GM06990 (cell line): ENCODE data around the gene TNRC6C.
A peak's percentile ranks its signal among the peaks of the same experiment; 100 is the strongest.

ENCODE experiments used
- DNase-seq: peaks from one replicate; pipeline ENCODE4 v3.0.0-alpha.2; 2011; ENCODE audit not compliant: insufficient read length; ENCODE audit errors: extremely low read depth
- H3K27me3 ChIP-seq: replicated peaks from 2 replicates; pipeline ENCODE4 v1.6.0; 2011; ENCODE audit warnings: low read length; ENCODE audit not compliant: control insufficient read depth, insufficient read depth
- H3K36me3 ChIP-seq: 2 replicates; pipeline ENCODE4 v1.5.1; 2011; ENCODE audit warnings: low read length; ENCODE audit not compliant: control insufficient read depth, insufficient read depth
- H3K4me3 ChIP-seq: replicated peaks from 2 replicates; pipeline ENCODE4 v1.5.1; 2011; ENCODE audit warnings: low read depth, mild to moderate bottlenecking, control low read depth, low read length
- TF ChIP-seq, protein P1 (sequence below): IDR thresholded peaks from 2 replicates; pipeline ENCODE4 v1.5.1; 2011; ENCODE audit warnings: low read length, control low read depth, mild to moderate bottlenecking, inconsistent platforms; ENCODE audit not compliant: insufficient read depth, poor library complexity, severe bottlenecking

Gene TNRC6C

DNA sequence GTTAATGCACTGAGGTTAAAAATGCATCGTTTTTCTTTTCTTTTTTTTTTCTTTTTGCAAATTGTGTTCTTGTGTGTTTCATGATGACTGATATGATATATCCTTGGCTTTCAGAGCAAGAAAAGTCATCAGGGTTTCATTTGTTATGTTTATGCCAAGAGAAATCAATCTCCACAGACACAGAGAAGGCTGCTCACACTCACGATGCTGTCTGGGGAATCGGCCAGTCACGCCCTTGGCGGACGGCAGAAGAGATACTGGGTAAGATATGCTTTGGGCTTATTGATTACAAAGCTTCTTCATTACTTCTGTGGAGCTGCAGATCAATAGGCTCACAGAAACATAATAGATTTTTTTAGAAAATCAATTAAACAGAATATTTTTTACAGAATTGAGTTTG lies 42.2 kb upstream of the TNRC6C start:
- no peak overlapping the region for H3K4me3 ChIP-seq
- no peaks in the 10 kb centered on the region for H3K27me3 ChIP-seq

DNA sequence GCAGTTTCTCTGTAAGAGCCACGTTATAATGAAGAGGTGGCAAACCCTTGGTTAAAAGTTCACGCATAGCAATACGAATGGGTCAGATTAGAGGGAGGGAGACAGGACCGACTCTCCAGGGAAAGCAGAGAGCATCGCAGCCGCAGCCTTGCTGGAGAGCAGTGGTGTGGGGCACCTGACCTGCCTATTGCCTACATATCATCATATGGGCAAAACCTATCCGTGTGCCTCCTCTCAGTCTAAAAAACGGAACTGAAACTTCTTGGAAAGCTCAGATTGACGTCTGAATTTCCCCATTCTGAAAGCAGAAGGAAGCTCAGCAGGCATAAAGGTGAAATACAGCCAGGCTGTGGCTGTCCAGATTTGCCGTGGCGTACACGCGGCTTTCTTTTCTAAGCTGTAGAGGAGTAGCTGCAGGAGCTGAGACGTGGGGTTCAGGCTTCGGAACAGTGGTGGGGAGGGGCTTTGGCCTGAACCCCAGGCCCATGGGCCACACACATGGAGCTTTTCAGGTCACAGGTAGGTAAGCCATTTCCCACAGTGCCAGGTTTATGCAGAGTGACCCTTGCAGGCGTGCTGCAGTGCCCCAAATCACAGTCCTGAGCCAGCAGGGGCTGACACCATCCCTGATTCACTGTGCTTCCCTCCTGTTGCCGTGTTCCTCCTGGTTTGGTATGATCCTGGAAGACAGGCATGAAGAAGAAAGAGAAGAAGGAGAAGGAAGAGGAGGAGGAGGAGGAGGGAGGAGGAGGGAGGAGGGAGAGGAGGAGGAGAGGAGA lies 41.6 kb upstream of the TNRC6C start:
- Histone ChIP-seq H3K27me3 (no peaks in the 10 kb centered on the region), H3K4me3 (no peak overlapping the region), H3K36me3 (no peaks in the 10 kb centered on the region)
- peak; percentile 26 for DNase-seq
- TF ChIP-seq, protein P1, sequence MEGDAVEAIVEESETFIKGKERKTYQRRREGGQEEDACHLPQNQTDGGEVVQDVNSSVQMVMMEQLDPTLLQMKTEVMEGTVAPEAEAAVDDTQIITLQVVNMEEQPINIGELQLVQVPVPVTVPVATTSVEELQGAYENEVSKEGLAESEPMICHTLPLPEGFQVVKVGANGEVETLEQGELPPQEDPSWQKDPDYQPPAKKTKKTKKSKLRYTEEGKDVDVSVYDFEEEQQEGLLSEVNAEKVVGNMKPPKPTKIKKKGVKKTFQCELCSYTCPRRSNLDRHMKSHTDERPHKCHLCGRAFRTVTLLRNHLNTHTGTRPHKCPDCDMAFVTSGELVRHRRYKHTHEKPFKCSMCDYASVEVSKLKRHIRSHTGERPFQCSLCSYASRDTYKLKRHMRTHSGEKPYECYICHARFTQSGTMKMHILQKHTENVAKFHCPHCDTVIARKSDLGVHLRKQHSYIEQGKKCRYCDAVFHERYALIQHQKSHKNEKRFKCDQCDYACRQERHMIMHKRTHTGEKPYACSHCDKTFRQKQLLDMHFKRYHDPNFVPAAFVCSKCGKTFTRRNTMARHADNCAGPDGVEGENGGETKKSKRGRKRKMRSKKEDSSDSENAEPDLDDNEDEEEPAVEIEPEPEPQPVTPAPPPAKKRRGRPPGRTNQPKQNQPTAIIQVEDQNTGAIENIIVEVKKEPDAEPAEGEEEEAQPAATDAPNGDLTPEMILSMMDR = no peak

More for the DNA sequence above, 42.2 kb upstream of the TNRC6C start:
- no peak for DNase-seq
- TF ChIP-seq, protein P1 = no peak
- no peaks in the 10 kb centered on the region for H3K36me3 ChIP-seq

DNA sequence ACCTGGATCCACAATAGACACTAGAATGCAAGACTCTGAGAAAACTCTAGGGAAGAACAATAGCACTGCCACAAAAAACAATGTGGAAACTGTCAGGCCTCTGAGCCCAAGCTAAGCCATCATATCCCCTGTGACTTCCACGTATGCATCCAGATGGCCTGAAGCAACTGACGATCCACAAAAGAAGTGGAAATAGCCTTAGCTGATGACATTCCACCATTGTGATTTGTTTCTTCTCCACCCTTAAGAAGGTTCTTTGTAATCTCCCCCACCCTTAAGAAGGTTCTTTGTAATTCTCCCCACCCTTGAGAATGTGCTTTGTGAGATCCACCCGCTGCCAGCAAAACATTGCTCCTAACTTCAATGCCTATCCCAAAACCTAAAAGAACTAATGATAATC lies 39.2 kb upstream of the TNRC6C start:
- Histone ChIP-seq H3K36me3 (no peaks in the 10 kb centered on the region), H3K27me3 (no peaks in the 10 kb centered on the region), H3K4me3 (no peak overlapping the region)
- TF ChIP-seq, protein P1 = no peak
- DNase-seq = no peak

DNA sequence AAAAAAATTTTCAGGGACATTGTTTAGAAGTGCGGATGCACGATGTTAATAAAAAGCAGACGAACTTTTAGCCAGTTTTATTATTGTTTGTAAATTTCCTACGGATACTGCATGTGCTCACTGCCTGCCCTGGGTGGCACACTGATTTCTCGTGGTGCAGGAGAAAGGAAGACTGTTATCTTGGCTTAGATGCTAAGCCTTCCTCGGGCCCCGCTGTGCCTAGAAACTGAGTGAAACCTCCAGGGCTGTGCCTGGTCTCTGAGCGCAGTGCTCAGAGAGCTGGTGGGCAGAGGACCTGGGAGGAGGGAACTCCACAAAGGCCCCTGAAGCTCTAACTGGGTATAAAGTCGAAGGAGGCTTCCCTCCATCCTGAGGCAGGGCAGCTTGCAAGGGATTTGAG lies 35.4 kb upstream of the TNRC6C start:
- Histone ChIP-seq H3K4me3 (no peak overlapping the region), H3K27me3 (peaks cover 2% of the 10 kb centered on the region), H3K36me3 (no peaks in the 10 kb centered on the region)
- TF ChIP-seq, protein P1 = no peak
- DNase-seq = no peak

DNA sequence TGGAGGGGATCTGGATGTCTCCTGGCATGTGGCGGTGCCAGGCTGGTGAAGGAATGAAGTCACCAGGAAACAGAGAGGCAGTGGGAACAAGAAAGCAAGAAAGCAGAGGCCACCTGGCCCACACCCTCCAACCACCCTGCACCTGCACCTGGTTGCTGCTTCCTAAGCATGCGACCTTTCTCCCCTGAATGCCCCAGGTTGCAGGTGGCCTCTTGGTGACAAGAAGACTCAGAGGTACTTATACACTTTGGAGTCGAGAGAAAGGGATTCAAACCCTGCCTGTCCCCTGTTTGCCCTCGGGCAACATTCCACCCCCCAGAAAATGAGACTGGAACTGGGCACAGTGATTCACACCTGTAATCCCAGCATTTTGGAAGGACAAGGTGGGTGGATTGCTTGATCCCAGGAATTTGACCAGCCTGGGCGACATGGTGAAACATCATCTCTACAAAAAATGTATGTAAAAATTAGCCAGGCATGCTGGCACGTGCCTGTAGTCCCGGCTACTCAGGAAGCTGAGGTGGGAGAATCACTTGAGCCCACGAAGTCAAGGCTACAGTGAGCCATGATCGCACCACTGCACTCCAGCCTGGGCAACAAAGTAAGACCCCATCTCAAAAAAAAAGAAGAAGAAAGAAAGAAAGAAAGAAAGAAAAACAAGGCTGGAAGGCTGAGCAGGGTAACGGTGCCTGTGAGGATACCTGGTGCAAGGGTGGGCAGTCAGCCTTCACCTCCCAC lies 34.6 kb upstream of the TNRC6C start:
- H3K27me3 ChIP-seq = peaks cover 2% of the 10 kb centered on the region
- H3K36me3 ChIP-seq = no peaks in the 10 kb centered on the region
- DNase-seq = no peak
- H3K4me3 ChIP-seq = no peak overlapping the region
- TF ChIP-seq, protein P1 = no peak
